Spleen (tissue), 7 donors: ENCODE data around the gene KRABD2.

Experiments
- POLR2A ChIP-seq, 3 donors: fragments of 450-650 bp; IDR thresholded peaks; one replicate each; pipeline ENCODE4 v1.5.1; 2017; ENCODE audit warnings: antibody characterized with exemption in 3 of 3, mild to moderate bottlenecking in 1 of 3
- POLR2AphosphoS5 ChIP-seq, 3 donors: sonication (generic); formaldehyde crosslinking; IDR thresholded peaks; one replicate each; pipeline ENCODE4 v1.5.1; 2017; ENCODE audit warnings: antibody characterized with exemption in 3 of 3
- TF ChIP-seq, protein P1 (sequence below), 11 experiments: fragments of 200-600 bp in 7 of 11; fragments of 450-650 bp in 4 of 11; sonication (generic) in 4 of 11; IDR thresholded peaks in 8 of 11; conservative IDR thresholded peaks in 3 of 11; 1 replicate in 7 of 11; 2 replicates in 4 of 11; pipeline versions ENCODE4 v1.4.0 to v1.8.0; 2016 to 2021; ENCODE audit warnings: antibody characterized with exemption in 11 of 11, inconsistent platforms in 4 of 11, mild to moderate bottlenecking in 1 of 11
- donor health status: DM: no; HTN: no; CAD: no; lungs with moderate emphysema.
- donor health status: DM: no; HTN: no; CAD: no.
- donor health status: DM: no; HTN: no; CAD: no.

DNA sequence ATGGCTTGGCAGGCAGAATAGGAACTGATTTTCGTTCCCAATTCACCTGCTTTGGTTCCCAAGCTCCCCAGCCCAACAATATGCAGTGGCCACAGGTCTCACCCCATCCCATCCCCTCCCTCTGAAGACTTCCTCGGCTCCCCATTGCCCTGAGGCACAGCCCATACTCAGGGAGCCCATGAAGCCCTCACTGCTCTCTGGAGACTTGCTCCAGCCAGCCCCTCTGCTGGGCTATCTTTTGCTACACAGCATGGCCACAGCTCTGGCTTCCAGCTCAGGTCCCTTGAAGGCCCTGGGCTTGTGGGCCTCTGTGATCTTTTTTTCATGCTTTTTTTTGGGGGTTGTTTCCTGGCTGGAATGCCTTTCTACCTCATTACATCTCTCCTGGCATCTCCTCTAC is 29.7 kb upstream of the KRABD2 start:
- TF ChIP-seq, protein P1, sequence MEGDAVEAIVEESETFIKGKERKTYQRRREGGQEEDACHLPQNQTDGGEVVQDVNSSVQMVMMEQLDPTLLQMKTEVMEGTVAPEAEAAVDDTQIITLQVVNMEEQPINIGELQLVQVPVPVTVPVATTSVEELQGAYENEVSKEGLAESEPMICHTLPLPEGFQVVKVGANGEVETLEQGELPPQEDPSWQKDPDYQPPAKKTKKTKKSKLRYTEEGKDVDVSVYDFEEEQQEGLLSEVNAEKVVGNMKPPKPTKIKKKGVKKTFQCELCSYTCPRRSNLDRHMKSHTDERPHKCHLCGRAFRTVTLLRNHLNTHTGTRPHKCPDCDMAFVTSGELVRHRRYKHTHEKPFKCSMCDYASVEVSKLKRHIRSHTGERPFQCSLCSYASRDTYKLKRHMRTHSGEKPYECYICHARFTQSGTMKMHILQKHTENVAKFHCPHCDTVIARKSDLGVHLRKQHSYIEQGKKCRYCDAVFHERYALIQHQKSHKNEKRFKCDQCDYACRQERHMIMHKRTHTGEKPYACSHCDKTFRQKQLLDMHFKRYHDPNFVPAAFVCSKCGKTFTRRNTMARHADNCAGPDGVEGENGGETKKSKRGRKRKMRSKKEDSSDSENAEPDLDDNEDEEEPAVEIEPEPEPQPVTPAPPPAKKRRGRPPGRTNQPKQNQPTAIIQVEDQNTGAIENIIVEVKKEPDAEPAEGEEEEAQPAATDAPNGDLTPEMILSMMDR (IDR thresholded peaks at IDR 0.05 in 8 of 11, conservative IDR thresholded peaks at IDR 0.05 in 3 of 11), result no peak
- TF ChIP-seq POLR2A (IDR thresholded peaks at IDR 0.05) (no peak), POLR2AphosphoS5 (IDR thresholded peaks at IDR 0.05) (no peak)
